ENCODE data around the gene GLI3.

Gene GLI3

GRCh38 chr7:42090806-42091205 lies 146.2 kb downstream of the GLI3 start:
- TF ChIP-seq, protein P1, sequence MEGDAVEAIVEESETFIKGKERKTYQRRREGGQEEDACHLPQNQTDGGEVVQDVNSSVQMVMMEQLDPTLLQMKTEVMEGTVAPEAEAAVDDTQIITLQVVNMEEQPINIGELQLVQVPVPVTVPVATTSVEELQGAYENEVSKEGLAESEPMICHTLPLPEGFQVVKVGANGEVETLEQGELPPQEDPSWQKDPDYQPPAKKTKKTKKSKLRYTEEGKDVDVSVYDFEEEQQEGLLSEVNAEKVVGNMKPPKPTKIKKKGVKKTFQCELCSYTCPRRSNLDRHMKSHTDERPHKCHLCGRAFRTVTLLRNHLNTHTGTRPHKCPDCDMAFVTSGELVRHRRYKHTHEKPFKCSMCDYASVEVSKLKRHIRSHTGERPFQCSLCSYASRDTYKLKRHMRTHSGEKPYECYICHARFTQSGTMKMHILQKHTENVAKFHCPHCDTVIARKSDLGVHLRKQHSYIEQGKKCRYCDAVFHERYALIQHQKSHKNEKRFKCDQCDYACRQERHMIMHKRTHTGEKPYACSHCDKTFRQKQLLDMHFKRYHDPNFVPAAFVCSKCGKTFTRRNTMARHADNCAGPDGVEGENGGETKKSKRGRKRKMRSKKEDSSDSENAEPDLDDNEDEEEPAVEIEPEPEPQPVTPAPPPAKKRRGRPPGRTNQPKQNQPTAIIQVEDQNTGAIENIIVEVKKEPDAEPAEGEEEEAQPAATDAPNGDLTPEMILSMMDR (IDR thresholded peaks at IDR 0.05; ENCODE audit: control extremely low read depth, extremely low read depth, low read depth, missing control alignments) = no peak
- DNase-seq (ENCODE audit: extremely low spot score) = no peak
- CTCF ChIA-PET = interaction anchor here (1.1 kb wide), 1 partner anchor 18 kb away, joined by 3 read pairs; no protein-coding TSS in a partner anchor
- POLR2A ChIA-PET = no interaction called here

- DNase-seq (ENCODE audit: extremely low spot score) = no peak
- POLR2A ChIA-PET = no interaction called here
- CTCF ChIA-PET = interaction anchor here (1.1 kb wide), 1 partner anchor 19 kb away, joined by 3 read pairs; no protein-coding TSS in a partner anchor
- TF ChIP-seq, protein P1 (IDR thresholded peaks at IDR 0.05; ENCODE audit: control extremely low read depth, extremely low read depth, low read depth, missing control alignments) = no peak
Measured at GRCh38 chr7:42090056-42090455, 147.0 kb downstream of the GLI3 start.

DNA sequence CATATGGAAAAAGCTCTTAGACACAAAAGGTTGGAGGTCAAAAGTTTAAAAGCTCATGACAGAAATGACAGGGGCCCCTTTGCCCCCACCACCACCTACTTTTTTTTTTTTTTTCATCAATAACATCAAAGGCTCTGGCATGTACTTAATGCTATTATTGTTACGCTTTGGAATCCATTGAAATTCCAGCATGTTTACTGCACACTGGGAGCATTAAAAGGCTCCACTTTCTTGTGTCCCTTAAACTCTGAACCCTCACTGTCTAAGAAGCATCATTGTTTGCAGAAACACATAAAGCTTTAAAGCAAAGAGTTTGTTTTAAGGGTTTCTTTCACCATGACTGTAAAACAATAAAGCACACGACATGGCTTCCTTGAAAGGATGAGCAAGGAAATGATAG lies 149.4 kb downstream of the GLI3 start:
- DNase-seq (ENCODE audit: extremely low spot score) = no peak
- CTCF ChIA-PET = interaction anchor here (1.6 kb wide), 1 partner anchor 12 kb away, joined by 4 read pairs; no protein-coding TSS in a partner anchor
- POLR2A ChIA-PET = no interaction called here
- TF ChIP-seq, protein P1 (IDR thresholded peaks at IDR 0.05; ENCODE audit: control extremely low read depth, extremely low read depth, low read depth, missing control alignments) = no peak

DNA sequence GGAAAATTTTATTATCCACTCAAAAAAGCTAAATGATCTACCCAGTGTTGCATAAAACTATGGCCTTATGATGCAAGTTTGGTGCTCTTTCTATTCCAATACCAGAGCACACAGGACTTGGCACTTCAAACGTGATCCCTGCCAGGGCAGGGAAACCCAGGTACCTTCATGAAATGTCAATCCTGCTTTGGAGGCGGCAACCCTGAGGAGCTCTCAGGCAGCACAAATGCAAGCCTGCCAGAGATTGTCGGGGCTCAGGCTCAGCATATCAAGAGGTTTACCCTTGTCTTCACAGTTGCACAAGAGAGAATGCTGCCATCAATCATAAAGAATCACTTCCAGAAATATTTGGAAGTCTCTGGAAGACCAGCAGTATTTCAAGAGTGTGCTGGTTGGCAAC lies 151.5 kb downstream of the GLI3 start:
- ChIA-PET POLR2A (no interaction called here), CTCF (interaction anchor here (3.1 kb wide), 1 partner anchor 11 kb away, joined by 9 read pairs; no protein-coding TSS in a partner anchor)
- DNase-seq (ENCODE audit: extremely low spot score) = no peak
- TF ChIP-seq, protein P1 (IDR thresholded peaks at IDR 0.05; ENCODE audit: control extremely low read depth, extremely low read depth, low read depth, missing control alignments) = no peak

GRCh38 chr7:42084263-42084662 lies 152.7 kb downstream of the GLI3 start:
- no peak for DNase-seq (ENCODE audit: extremely low spot score)
- CTCF ChIA-PET = interaction anchor here (1.0 to 3.1 kb wide), 2 partner anchors 10 to 16 kb away, joined by 3 to 9 read pairs; no protein-coding TSS in a partner anchor
- TF ChIP-seq, protein P1 (IDR thresholded peaks at IDR 0.05; ENCODE audit: control extremely low read depth, extremely low read depth, low read depth, missing control alignments) = no peak
- POLR2A ChIA-PET = no interaction called here

DNA sequence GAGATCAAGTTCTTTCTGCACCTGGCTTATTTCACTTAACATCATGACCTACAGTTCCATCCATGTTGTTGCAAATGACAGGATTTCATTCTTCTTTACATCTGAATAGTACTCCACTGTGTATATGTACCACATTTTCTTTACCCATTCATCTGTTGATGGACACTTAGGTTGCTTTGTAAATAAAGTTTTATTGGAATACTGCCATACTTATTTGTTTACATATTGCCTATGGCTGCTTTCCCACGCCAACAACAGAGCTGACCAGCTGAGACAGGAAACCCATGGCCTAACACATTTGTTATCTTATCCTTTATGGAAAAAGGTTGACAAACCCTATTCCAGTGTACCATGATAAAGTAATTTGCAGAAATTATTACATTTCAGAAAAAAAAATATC lies 153.7 kb downstream of the GLI3 start:
- TF ChIP-seq, protein P1 (IDR thresholded peaks at IDR 0.05; ENCODE audit: control extremely low read depth, extremely low read depth, low read depth, missing control alignments) = no peak
- ChIA-PET POLR2A (no interaction called here), CTCF (interaction anchor here (1.0 to 3.1 kb wide), 3 partner anchors 9 to 17 kb away, joined by 3 to 9 read pairs (median 3); no protein-coding TSS in a partner anchor)

More for the DNA sequence above, 153.7 kb downstream of the GLI3 start:
- no peak for DNase-seq (ENCODE audit: extremely low spot score)

Data from GM10248 (cell line).